ENCODE results near the gene KRT76.
"Not testable (repeated sequence)": the region's sequence is repeated elsewhere in the genome, so short reads cannot be mapped to it uniquely, and the experiment has no call there.

The KRT76 gene

DNA sequence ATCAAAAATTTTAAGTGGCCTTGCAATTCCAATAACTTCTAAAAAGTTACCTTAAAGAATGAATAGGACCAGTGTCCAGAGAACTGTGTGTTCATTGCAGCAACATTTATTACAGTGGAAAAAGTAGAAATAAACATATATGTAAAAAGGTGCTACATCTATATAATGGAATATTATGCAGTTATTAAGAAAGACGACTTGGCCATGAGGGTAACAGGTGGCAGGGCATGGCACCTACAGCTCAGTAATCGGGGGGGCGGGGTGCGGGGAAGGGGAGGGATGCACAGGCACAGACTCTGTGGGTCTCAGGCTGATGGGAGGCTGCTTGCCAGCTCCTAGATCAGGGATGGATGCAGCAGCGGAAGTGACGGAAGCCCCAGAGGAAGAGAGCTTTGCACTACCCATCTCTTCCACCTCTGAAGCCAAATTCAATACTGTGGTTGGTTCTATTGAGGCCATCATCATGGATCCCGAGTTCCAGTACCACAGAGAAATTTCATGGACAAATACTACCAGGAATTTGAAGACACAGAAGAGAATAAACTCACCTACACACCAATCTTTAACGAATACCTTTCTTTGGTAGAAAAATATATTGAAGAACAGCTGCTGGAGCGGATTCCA, 14.0 kb downstream of the KRT76 start:
- Histone ChIP-seq H3K27me3 (replicated peaks; ENCODE audit: control insufficient read depth, insufficient read depth, low read length) (no peaks in the 10 kb centered on the region), H3K36me3 (ENCODE audit: control insufficient read depth, insufficient read depth, low read length) (no peaks in the 10 kb centered on the region), H3K4me3 (replicated peaks; ENCODE audit: low read depth, low read length) (no peak overlapping the region)
- DNase-seq (ENCODE audit: extremely low read depth, insufficient read length): no peak
- TF ChIP-seq, protein P1, sequence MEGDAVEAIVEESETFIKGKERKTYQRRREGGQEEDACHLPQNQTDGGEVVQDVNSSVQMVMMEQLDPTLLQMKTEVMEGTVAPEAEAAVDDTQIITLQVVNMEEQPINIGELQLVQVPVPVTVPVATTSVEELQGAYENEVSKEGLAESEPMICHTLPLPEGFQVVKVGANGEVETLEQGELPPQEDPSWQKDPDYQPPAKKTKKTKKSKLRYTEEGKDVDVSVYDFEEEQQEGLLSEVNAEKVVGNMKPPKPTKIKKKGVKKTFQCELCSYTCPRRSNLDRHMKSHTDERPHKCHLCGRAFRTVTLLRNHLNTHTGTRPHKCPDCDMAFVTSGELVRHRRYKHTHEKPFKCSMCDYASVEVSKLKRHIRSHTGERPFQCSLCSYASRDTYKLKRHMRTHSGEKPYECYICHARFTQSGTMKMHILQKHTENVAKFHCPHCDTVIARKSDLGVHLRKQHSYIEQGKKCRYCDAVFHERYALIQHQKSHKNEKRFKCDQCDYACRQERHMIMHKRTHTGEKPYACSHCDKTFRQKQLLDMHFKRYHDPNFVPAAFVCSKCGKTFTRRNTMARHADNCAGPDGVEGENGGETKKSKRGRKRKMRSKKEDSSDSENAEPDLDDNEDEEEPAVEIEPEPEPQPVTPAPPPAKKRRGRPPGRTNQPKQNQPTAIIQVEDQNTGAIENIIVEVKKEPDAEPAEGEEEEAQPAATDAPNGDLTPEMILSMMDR (IDR thresholded peaks at IDR 0.05; ENCODE audit: insufficient read depth, low read length, poor library complexity, severe bottlenecking): no peak

DNA sequence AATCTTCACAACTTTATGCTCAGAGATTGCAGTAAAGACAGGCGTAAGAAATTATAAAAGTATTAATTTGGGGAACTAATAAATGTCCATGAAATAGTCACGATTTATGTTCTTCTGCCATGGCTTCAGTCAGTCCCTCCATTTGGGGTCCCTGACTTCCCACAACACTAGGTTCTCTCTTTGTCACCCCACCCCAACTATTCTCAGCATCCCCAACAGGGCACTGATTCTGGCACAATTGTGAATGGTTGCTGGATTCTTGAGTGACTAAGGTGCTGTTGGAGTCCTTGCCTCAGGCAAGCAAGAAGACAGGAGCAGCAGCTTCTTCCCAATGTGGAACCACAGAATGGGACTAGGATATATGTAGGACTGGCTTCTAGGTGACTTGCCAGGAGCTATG, 15.3 kb downstream of the KRT76 start:
- no peaks in the 10 kb centered on the region; the same call in 1 of the 2 replicates for H3K27me3 ChIP-seq (replicated peaks; ENCODE audit: control insufficient read depth, insufficient read depth, low read length)
- H3K36me3 ChIP-seq (ENCODE audit: control insufficient read depth, insufficient read depth, low read length): no peaks in the 10 kb centered on the region
- H3K4me3 ChIP-seq (replicated peaks; ENCODE audit: low read depth, low read length): no peak overlapping the region
- TF ChIP-seq, protein P1 (IDR thresholded peaks at IDR 0.05; ENCODE audit: insufficient read depth, low read length, poor library complexity, severe bottlenecking): no peak
- no peak for DNase-seq (ENCODE audit: extremely low read depth, insufficient read length)

DNA sequence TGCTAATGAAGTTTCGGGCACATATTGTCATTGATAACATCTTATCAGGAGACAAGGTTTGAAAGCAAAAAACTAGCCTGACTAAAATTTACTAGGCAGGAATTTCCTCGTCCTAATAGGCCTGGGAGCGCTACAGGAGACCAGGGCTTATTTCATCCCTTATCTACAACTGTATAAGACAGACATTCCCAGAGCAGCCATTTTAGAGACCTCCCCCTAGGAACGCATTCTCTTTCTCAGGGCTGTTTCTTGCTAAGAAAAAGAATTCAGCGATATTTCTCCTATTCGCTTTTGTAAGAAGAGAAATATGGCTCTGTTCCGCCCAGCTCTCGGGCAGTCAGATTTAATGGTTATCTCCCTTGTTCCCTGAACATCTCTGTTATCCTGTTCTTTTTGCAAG, 15.9 kb downstream of the KRT76 start:
- H3K27me3 ChIP-seq (replicated peaks; ENCODE audit: control insufficient read depth, insufficient read depth, low read length); DNase-seq (ENCODE audit: extremely low read depth, insufficient read length); H3K4me3 ChIP-seq (replicated peaks; ENCODE audit: low read depth, low read length); H3K36me3 ChIP-seq (ENCODE audit: control insufficient read depth, insufficient read depth, low read length): not testable (repeated sequence)

DNA sequence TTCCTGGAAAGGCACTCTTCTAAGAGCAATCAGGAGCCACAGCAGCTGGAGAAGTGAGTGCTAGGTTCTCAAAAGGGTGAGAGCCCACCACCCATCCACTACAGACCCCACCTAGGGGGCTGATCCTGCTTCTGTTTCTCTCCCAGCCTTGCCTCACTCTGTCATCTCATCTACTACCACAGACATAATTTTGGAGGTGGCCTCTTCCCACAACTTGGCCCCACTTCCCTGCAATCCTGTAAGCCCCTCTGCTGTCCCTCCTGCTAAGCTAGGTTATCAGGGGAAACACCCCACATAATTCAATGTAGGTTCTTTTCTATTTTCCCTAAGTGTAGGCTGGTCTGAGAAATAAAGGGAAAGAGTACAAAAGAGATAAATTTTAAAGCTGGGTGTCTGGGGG, 16.5 kb downstream of the KRT76 start:
- Histone ChIP-seq H3K36me3 (ENCODE audit: control insufficient read depth, insufficient read depth, low read length) (no peaks in the 10 kb centered on the region), H3K4me3 (replicated peaks; ENCODE audit: low read depth, low read length) (no peak overlapping the region), H3K27me3 (replicated peaks; ENCODE audit: control insufficient read depth, insufficient read depth, low read length) (no peaks in the 10 kb centered on the region; the same call in 1 of the 2 replicates)
- TF ChIP-seq, protein P1 (IDR thresholded peaks at IDR 0.05; ENCODE audit: insufficient read depth, low read length, poor library complexity, severe bottlenecking): no peak
- DNase-seq (ENCODE audit: extremely low read depth, insufficient read length): no peak

DNA sequence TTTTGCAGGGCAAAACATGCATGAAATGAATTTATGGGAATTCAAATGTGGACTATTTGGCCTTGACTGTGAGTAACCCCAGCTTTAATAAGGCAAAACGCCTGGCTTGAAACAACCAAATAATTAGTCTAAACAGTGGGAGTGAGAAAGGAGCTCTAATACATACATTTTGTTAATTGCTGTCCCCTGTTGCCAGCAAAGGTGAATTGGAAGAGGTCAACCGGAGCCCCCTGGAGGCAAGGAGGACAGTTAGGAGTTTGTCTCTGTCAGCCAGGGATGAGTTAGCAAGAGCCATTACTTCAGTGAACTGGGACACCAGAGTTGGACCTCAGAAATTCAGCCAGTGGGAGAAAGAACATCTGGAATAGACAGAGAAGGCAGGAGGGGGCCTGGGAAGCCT, 17.4 kb downstream of the KRT76 start:
- H3K36me3 ChIP-seq (ENCODE audit: control insufficient read depth, insufficient read depth, low read length): no peaks in the 10 kb centered on the region
- DNase-seq (ENCODE audit: extremely low read depth, insufficient read length): no peak
- no peak overlapping the region for H3K4me3 ChIP-seq (replicated peaks; ENCODE audit: low read depth, low read length)
- TF ChIP-seq, protein P1 (IDR thresholded peaks at IDR 0.05; ENCODE audit: insufficient read depth, low read length, poor library complexity, severe bottlenecking): no peak
- H3K27me3 ChIP-seq (replicated peaks; ENCODE audit: control insufficient read depth, insufficient read depth, low read length): no peaks in the 10 kb centered on the region; the same call in 1 of the 2 replicates

DNA sequence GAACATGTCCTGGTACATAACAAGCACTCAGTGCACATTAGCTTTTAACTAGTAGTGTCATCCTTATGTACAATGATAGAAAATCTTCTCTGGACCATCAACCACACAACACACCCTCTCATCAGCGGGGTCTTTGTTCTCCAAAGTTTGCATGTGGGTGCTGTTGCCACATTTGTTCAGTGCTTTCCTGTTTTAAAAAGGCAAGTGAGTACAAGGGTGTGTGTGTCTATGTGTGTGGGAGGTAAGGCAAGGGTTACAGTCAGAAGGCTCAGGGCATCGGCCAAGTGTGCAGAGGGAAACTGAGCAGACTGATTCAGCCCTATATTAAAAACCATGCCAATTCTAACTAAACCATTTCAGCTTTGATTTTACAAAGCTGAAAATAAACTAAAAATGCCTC, 17.9 kb downstream of the KRT76 start:
- DNase-seq (ENCODE audit: extremely low read depth, insufficient read length): no peak
- Histone ChIP-seq H3K4me3 (replicated peaks; ENCODE audit: low read depth, low read length) (no peak overlapping the region), H3K27me3 (replicated peaks; ENCODE audit: control insufficient read depth, insufficient read depth, low read length) (no peaks in the 10 kb centered on the region; the same call in 1 of the 2 replicates), H3K36me3 (ENCODE audit: control insufficient read depth, insufficient read depth, low read length) (no peaks in the 10 kb centered on the region)
- TF ChIP-seq, protein P1 (IDR thresholded peaks at IDR 0.05; ENCODE audit: insufficient read depth, low read length, poor library complexity, severe bottlenecking): no peak
